Heart left ventricle (tissue), 13 donors: ENCODE data around the gene WDR82.

Source experiments
- CTCF ChIP-seq, 12 donors: fragments of 200-600 bp; sonication (generic) in 4 of 12; IDR thresholded peaks; one replicate each; pipeline versions ENCODE4 v1.5.0 to v1.8.0; 2018 to 2022; ENCODE audit warnings: antibody characterized with exemption in 12 of 12, mild to moderate bottlenecking in 5 of 12
- POLR2A ChIP-seq, 2 donors: fragments of 450-650 bp; IDR thresholded peaks; one replicate each; pipeline ENCODE4 v1.6.1; 2017; ENCODE audit warnings: antibody characterized with exemption in 2 of 2, mild to moderate bottlenecking in 2 of 2, moderate library complexity in 2 of 2
- donor health status: ischemic (EF 13 %, LVEDD 7.1; RV severe dilation, severe dysfunction).
- donor health status: DM: no; HTN: yes; CAD: no.
- donor health status: DM: no; HTN: no; CAD: no.
- donor health status: ischemic (EF 25% LVEDD 6.9; RV normal size, moderate dysfunction).
- donor health status: ischemic (EF 25% LVEDD 5.7; RV mildly dilated, moderate dysfunction).
- donor health status: ischemic (EF 35%, LVEDD 5.7; RV mildly dilated, moderate dysfunction).
- donor health status: nonischemic (EF 11% LVEDD 7.7; RV severe dilation, severe dysfunction).
- donor health status: DM: yes; HTN: yes; CAD: no.
- donor health status: PGD.
- donor health status: ischemic (EF 29% LVEDD 5.4; RV normal size, mild dysfunction).
- donor health status: nonischemic (EF 23%, LVEDD 6.1; RV moderate dilation, normal function).

- TF ChIP-seq POLR2A (IDR thresholded peaks at IDR 0.05) (no peak), CTCF (IDR thresholded peaks at IDR 0.05) (no peak)
Measured at GRCh38 chr3:52315977-52316764, 37.7 kb upstream of the WDR82 start, which contains the start of gene DNAH1.
